ENCODE data around the gene CD74. TPM values are rescaled to one million over a fixed set of nuclear protein-coding genes. Genes with fewer than 3 reads are reported as not detected.

The CD74 gene
- total RNA-seq, 1 experiment from 2014 or later: 8,933 TPM

DNA sequence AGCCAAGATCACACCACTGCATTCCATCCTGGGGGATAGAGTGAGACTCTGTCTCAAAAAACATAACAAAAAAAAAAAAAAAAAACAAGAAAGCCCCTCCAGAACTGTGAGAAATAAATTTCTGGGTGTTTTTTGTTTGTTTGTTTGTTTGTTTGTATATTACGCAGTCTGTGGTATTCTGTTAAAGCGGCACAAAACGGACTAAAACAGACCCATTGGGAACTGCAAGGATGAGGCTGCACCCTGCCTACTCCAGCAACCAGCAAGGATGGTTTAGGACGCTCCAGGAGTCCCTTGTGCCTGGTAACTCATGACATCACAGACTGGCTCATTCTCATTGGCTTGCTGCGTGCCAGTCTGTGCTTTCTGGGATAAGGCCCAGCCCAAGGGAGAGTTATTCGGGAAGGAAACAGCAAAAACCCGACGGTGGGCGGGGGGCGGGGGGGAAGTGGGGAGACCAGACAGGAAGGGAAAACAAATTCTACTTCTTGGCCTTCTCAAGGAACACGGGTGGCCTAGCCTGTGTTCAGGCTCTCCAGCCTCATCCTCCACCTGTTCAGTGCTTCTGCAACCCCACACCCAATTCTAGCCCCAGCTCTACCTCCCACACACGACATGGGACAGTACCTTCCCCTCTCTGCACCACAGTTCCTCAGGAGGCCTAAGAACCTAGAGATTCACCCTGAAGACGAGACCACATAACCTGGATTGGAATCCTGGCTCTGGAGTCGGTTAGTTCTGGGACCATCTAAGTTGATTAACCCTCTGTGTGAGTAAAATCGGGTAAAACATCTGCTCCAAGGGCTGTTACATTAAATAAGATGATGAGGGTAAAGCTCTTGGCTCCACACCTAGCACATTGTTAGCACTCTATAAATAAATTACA is 2.8 kb downstream of the CD74 start:
- peaks cover 39% of the 10 kb centered on the region; the same call in 1 of the 2 replicates for H4K20me1 ChIP-seq (ENCODE audit: insufficient read depth, low read depth, low read length)
- peak overlapping the region; percentile 86 for H3K9ac ChIP-seq (ENCODE audit: low read length)
- H3K27ac ChIP-seq (ENCODE audit: low read length): peak overlapping the region; percentile 100
- H3K4me2 ChIP-seq (ENCODE audit: low read depth, low read length, poor library complexity, severe bottlenecking): peak overlapping the region; percentile 99
- no peaks in the 10 kb centered on the region for H3K27me3 ChIP-seq (ENCODE audit: low read length)
- H3K36me3 ChIP-seq (ENCODE audit: insufficient read depth, low read length): peaks cover 38% of the 10 kb centered on the region
- no peaks in the 10 kb centered on the region for H3K9me2 ChIP-seq (replicated peaks; ENCODE audit: insufficient read depth, low read length)
- H3K4me3 ChIP-seq (ENCODE audit: low read length): peak overlapping the region; percentile 84
- H3K4me1 ChIP-seq (ENCODE audit: low read length): peaks cover 76% of the 10 kb centered on the region
- DNase-seq: peak; percentile 83
- peaks cover 34% of the 10 kb centered on the region for H3K79me2 ChIP-seq (ENCODE audit: low read length)
- no peak overlapping the region for H2AFZ ChIP-seq (ENCODE audit: low read length)
- H3K9me3 ChIP-seq (ENCODE audit: low read length): no peaks in the 10 kb centered on the region

DNA sequence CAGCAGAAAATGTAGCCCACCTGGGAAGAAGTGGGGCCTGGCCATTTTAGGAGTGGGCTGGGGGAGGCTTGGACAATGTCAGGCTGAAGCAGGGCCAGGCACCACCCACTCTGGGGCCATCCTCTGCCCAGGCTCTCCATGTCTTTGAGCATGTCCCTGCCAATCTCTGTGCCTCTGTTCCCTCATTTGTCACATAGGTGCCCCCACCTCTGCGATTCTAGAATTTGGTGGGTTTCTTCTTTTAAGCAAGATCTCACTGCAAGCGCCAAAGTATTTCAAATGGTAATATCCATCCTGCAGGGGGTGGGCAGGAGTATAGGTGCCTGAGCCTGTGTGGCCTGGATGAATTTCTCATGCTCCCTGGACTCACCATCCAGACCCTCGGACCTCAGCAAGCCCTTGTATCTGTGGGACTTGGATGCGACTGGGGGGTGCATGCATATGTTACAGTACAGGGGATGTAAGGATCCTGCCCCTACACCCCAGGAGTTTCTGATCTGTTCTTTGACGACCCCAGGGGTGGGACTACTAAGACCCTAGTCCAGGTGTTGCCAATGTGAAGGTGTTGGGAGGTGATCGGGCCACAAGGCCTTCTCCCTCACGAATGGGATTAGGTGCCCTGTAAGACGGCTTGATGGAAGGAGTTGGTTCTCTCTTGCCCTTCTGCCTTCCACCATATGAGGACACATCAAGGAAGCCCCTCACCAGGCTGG is 4.3 kb downstream of the CD74 start:
- peaks cover 34% of the 10 kb centered on the region for H3K79me2 ChIP-seq (ENCODE audit: low read length)

DNA sequence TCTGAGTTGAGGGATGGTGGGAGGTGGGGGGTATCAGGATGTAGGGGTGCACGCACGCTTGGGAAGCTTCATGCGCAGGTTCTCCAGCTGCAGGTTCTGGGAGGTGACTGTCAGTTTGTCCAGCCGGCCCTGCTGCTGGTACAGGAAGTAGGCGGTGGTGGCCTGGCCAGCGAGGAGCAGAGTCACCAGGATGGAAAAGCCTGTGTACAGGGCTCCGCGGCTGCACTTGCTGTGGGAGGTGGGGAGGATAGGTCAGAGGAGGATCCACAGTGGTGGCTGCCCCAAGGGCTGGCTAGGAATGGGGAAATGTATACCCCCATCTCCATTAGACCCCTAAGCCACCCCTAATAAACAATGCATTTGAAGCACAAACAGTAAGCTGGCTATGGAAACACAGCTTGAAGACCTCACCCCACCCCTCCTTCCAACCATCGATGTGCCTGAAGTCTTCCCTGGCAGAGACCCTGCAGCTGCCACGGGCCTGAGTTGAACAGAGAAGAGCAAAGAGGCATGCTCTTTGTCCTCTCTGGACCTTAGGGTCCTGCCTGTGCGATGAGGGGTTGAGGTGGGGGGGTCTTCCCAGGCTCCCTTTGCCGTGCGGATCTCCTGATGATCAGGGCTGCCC is 5.5 kb downstream of the CD74 start:
- Histone ChIP-seq H3K9me2 (replicated peaks; ENCODE audit: insufficient read depth, low read length) (no peaks in the 10 kb centered on the region), H3K9ac (ENCODE audit: low read length) (no peak overlapping the region), H3K4me1 (ENCODE audit: low read length) (peaks cover 68% of the 10 kb centered on the region), H3K27me3 (ENCODE audit: low read length) (no peaks in the 10 kb centered on the region), H4K20me1 (ENCODE audit: insufficient read depth, low read depth, low read length) (peaks cover 44% of the 10 kb centered on the region; the same call in 1 of the 2 replicates), H3K4me3 (ENCODE audit: low read length) (no peak overlapping the region), H3K27ac (ENCODE audit: low read length) (peak overlapping the region; percentile 100), H3K79me2 (ENCODE audit: low read length) (peaks cover 31% of the 10 kb centered on the region), H3K4me2 (ENCODE audit: low read depth, low read length, poor library complexity, severe bottlenecking) (peak overlapping the region; percentile 99), H3K36me3 (ENCODE audit: insufficient read depth, low read length) (peaks cover 59% of the 10 kb centered on the region), H3K9me3 (ENCODE audit: low read length) (no peaks in the 10 kb centered on the region), H2AFZ (ENCODE audit: low read length) (no peak overlapping the region)
- DNase-seq: no peak

More for the DNA sequence above, 4.3 kb downstream of the CD74 start:
- Histone ChIP-seq H3K27ac (ENCODE audit: low read length) (peak overlapping the region; percentile 100), H4K20me1 (ENCODE audit: insufficient read depth, low read depth, low read length) (peaks cover 44% of the 10 kb centered on the region; the same call in 1 of the 2 replicates), H3K4me2 (ENCODE audit: low read depth, low read length, poor library complexity, severe bottlenecking) (peak overlapping the region; percentile 99), H3K9me2 (replicated peaks; ENCODE audit: insufficient read depth, low read length) (no peaks in the 10 kb centered on the region), H3K9me3 (ENCODE audit: low read length) (no peaks in the 10 kb centered on the region), H3K4me3 (ENCODE audit: low read length) (peak overlapping the region; percentile 32; the same call in 1 of the 2 replicates), H3K27me3 (ENCODE audit: low read length) (no peaks in the 10 kb centered on the region), H3K9ac (ENCODE audit: low read length) (peak overlapping the region; percentile 44), H3K4me1 (ENCODE audit: low read length) (peaks cover 68% of the 10 kb centered on the region), H3K36me3 (ENCODE audit: insufficient read depth, low read length) (peaks cover 49% of the 10 kb centered on the region), H2AFZ (ENCODE audit: low read length) (no peak overlapping the region)
- DNase-seq: no peak

DNA sequence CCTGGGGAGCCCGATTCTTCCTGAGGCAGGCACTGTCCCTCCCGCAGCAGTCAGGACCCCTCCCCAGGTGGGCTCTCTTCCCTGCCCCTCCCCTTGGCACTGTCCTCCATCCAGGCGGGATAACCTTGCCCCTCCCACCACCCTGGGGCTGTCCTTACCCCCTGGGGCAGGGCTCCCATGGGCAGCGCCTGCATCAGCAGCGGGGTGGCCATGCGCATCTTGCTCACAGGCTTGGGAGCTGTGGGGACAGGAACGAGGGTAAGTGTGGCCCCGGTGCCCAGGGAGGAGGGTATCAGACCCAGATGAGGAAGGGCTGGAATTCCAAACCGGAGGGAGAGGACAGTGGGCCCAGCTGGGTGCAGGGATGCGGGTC is 6.0 kb downstream of the CD74 start:
- Histone ChIP-seq H3K27ac (ENCODE audit: low read length) (peak overlapping the region; percentile 100), H3K9ac (ENCODE audit: low read length) (no peak overlapping the region), H4K20me1 (ENCODE audit: insufficient read depth, low read depth, low read length) (peaks cover 41% of the 10 kb centered on the region; the same call in 1 of the 2 replicates), H3K36me3 (ENCODE audit: insufficient read depth, low read length) (peaks cover 63% of the 10 kb centered on the region), H3K9me3 (ENCODE audit: low read length) (no peaks in the 10 kb centered on the region), H3K4me1 (ENCODE audit: low read length) (peaks cover 70% of the 10 kb centered on the region), H3K9me2 (replicated peaks; ENCODE audit: insufficient read depth, low read length) (no peaks in the 10 kb centered on the region), H2AFZ (ENCODE audit: low read length) (no peak overlapping the region), H3K79me2 (ENCODE audit: low read length) (peaks cover 26% of the 10 kb centered on the region), H3K27me3 (ENCODE audit: low read length) (no peaks in the 10 kb centered on the region), H3K4me2 (ENCODE audit: low read depth, low read length, poor library complexity, severe bottlenecking) (no peak overlapping the region), H3K4me3 (ENCODE audit: low read length) (no peak overlapping the region)
- no peak for DNase-seq

DNA sequence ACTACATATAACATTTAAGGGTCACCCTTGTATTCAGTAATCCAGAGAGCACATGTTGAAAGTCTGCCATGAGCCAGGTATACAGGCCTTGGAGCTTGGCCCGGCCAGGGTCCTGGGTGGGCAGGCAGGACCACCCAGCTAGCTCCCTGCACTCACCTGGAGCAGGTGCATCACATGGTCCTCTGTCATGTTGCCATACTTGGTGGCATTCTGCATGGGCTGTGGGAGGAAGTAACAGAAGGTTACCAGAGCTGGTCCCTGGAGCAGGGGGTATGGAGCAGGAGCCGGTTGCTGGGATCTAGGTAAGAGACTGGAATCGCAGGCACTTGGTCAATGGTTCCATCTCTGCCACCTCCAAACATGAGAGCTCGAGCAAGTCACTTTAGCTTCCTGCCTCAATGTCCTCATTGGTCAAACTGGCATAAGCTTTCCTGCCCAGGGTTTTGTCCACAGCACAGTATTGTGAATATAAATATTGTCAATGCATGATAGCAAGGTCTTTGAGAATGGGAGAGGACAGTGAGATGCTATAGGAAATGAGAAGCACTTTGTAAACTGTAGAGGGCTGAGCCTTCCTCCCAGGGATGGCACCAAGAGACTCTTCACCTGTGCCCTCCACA is 6.5 kb downstream of the CD74 start:
- Histone ChIP-seq H3K36me3 (ENCODE audit: insufficient read depth, low read length) (peaks cover 63% of the 10 kb centered on the region), H4K20me1 (ENCODE audit: insufficient read depth, low read depth, low read length) (peaks cover 42% of the 10 kb centered on the region; the same call in 1 of the 2 replicates), H3K4me3 (ENCODE audit: low read length) (no peak overlapping the region), H3K9ac (ENCODE audit: low read length) (no peak overlapping the region), H3K9me3 (ENCODE audit: low read length) (no peaks in the 10 kb centered on the region), H3K4me2 (ENCODE audit: low read depth, low read length, poor library complexity, severe bottlenecking) (no peak overlapping the region), H3K9me2 (replicated peaks; ENCODE audit: insufficient read depth, low read length) (no peaks in the 10 kb centered on the region), H3K27me3 (ENCODE audit: low read length) (no peaks in the 10 kb centered on the region), H3K4me1 (ENCODE audit: low read length) (peaks cover 74% of the 10 kb centered on the region), H3K27ac (ENCODE audit: low read length) (peak overlapping the region; percentile 100), H3K79me2 (ENCODE audit: low read length) (peaks cover 22% of the 10 kb centered on the region), H2AFZ (ENCODE audit: low read length) (no peak overlapping the region)
- no peak for DNase-seq

DNA sequence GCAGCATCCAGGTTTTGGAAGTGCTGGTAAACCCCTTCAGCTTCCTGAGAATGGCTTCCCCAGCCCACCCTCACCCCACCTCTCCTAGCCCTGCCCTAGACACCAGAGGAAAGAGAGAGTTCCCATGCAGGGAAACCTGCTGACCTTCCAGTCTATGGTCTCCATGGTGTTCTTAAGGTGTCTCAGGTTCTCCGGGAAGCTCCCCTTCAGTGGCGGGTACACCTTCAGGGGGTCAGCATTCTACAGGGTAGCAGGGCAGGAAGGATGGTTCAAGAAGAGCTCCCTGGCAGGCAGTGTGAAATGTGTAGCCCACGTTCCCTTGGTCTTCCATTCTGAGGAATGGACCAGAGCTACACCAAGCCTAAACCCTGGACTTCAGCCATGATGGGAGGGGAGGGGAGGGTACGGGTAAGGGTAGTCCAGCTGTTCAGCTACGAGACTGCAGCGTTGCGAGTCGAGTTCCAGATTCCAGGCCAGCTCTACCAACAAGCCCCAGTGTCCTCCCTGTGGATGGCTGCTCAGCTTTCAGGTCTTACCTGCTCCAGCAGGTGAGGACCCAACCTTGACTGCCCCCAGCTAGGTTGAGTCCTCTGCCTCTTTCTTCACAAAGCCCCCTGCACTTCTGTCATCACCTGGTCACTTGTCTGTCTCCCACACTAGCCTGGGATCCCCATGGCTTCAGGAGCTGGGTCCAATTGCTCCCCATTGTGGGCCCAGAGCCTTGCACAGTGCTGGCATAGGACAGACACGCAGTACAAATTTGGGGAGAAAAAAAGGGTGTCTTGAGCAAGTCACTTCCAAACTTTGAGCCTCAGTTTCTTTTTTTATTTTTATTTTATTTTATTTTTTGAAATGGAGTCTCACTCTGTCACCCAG is 7.5 kb downstream of the CD74 start:
- no peaks in the 10 kb centered on the region for H3K27me3 ChIP-seq (ENCODE audit: low read length)
- H3K9ac ChIP-seq (ENCODE audit: low read length): no peak overlapping the region
- H3K4me1 ChIP-seq (ENCODE audit: low read length): peaks cover 76% of the 10 kb centered on the region
- H3K4me3 ChIP-seq (ENCODE audit: low read length): no peak overlapping the region
- DNase-seq: no peak
- peaks cover 47% of the 10 kb centered on the region; the same call in 1 of the 2 replicates for H4K20me1 ChIP-seq (ENCODE audit: insufficient read depth, low read depth, low read length)
- H3K79me2 ChIP-seq (ENCODE audit: low read length): peaks cover 16% of the 10 kb centered on the region
- no peaks in the 10 kb centered on the region for H3K9me3 ChIP-seq (ENCODE audit: low read length)
- H3K27ac ChIP-seq (ENCODE audit: low read length): 0 out of 2 replicates have a peak overlapping the region, but pooled peaks have one; percentile 27
- no peak overlapping the region for H2AFZ ChIP-seq (ENCODE audit: low read length)
- H3K9me2 ChIP-seq (replicated peaks; ENCODE audit: insufficient read depth, low read length): no peaks in the 10 kb centered on the region
- H3K36me3 ChIP-seq (ENCODE audit: insufficient read depth, low read length): peaks cover 67% of the 10 kb centered on the region
- H3K4me2 ChIP-seq (ENCODE audit: low read depth, low read length, poor library complexity, severe bottlenecking): no peak overlapping the region

DNA sequence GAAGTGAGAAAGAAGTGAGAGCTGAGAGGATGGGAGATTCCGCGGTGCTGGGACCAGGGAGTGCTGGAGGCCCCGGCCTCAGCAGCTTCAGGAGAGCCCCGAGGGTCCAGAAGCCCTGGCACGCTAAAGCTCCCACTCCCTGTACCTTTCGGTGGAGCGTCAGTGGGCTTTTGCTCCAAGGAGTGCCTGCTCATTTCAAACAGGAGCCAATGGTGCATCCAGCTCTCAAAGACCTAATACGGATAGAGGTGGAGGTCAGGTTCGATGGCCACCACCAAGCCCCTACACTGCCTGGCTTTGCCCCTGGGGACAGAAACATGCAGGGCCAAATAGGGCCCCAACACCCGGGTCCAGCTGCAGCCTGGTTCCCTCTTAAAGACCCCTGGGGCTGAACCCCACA is 8.2 kb downstream of the CD74 start:
- H3K27me3 ChIP-seq (ENCODE audit: low read length): no peaks in the 10 kb centered on the region
- no peak overlapping the region for H2AFZ ChIP-seq (ENCODE audit: low read length)
- DNase-seq: no peak
- H3K9me3 ChIP-seq (ENCODE audit: low read length): no peaks in the 10 kb centered on the region
- peaks cover 64% of the 10 kb centered on the region for H3K36me3 ChIP-seq (ENCODE audit: insufficient read depth, low read length)
- no peaks in the 10 kb centered on the region for H3K9me2 ChIP-seq (replicated peaks; ENCODE audit: insufficient read depth, low read length)
- peaks cover 10% of the 10 kb centered on the region for H3K79me2 ChIP-seq (ENCODE audit: low read length)
- no peak overlapping the region for H3K4me2 ChIP-seq (ENCODE audit: low read depth, low read length, poor library complexity, severe bottlenecking)
- peaks cover 71% of the 10 kb centered on the region for H3K4me1 ChIP-seq (ENCODE audit: low read length)
- H4K20me1 ChIP-seq (ENCODE audit: insufficient read depth, low read depth, low read length): peaks cover 48% of the 10 kb centered on the region; the same call in 1 of the 2 replicates
- H3K9ac ChIP-seq (ENCODE audit: low read length): no peak overlapping the region
- peak overlapping the region; percentile 27; the same call in 1 of the 2 replicates for H3K27ac ChIP-seq (ENCODE audit: low read length)
- H3K4me3 ChIP-seq (ENCODE audit: low read length): no peak overlapping the region
